GM18868 (cell line): ENCODE results near the gene BDNF.

Experiments
- ATAC-seq: cut with Tn5 transposase; IDR thresholded peaks from one replicate; pipeline ENCODE4 v1.9.1; 2021; ENCODE audit warnings: mild to moderate bottlenecking, moderate library complexity; ENCODE audit not compliant: unreplicated experiment

BDNF gene

DNA sequence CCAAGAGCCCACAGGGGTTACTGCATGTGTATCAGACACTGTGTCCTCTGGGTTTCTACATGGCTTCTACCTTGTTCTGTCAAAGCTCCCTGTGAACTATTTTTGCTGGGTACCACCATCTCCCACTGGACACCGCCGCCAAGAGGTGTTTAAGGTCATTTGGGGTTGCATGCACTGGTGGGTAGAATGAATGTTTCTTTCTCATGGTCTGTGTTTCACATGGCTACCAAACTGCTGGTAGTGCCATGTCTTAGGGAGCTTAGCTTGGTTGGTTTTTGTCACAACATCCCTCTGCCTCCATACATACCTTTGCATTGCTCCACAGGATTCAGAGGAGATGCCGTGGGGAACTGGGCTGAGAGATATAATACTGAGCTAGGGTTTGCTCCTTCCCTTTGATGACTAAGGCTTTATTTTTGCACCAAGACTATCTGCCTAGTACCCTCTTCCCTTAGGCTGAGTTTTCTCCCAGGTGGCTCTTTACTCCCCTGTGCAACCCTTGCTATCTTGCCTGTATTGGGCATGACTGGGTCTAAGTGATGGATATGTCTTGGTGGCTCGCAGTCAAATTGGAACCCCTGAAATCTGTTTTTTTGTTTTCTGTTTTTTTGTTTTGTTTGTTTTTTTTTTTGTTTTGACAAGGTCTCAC, 73.2 kb downstream of the BDNF start:
- ATAC-seq = no peak

DNA sequence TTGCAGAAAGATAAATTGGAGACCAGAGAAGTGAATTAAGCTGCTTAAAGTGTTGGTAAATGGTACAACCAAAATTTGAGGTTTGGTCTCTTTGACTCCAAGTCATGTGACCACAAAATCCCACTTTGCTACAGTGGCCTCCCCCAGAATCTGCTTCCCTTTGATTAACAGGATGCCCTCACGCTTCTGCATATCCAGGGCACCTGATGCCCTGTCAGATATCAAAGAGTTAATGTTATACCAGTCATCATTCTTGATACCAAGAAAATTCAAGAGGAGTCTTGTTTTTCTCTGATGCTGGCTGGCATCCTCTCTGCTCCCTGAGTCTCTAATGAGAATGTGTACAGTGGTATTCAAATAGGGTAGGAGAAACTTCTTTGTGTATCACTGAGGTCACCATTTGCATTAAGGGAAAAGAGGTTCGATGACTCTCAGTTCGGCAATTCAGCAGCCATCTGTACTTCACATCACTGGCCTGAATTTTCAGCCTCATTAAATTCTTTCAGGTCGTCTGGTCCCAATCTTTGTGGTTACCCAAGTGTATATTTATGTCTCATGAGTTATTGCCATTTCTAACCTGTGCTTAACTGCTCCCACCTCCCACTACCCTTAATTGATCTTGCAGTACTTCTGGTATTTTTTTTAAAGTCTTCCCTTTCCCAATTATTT, 73.9 kb downstream of the BDNF start:
- ATAC-seq = no peak

DNA sequence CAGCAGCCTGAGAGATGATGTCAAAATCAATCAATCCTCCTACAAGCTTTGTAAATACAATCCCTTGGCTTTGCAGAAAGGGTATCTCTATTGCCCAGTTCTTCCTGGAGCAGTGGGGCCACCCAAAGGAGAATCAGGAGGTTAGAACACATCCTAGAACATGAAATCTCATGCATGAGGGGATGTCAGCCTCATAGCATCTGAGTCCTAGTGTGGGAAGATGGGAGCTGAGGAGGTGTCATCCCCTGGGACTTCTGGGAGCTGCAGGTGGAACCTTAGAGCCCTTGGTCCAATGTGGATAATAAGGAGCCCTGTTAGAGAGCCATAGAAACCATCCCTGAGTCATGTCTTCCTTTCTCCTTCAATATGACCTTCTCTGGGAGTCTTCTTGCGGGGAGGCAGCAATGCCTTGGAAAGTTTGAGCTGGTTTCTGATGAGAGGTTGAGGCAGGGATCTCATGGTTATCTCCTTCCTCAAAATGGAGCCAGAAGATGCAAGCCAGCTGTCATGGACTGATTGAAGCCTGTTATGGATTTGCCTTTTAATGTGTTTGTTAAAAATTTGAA, 74.8 kb downstream of the BDNF start:
- no peak for ATAC-seq

DNA sequence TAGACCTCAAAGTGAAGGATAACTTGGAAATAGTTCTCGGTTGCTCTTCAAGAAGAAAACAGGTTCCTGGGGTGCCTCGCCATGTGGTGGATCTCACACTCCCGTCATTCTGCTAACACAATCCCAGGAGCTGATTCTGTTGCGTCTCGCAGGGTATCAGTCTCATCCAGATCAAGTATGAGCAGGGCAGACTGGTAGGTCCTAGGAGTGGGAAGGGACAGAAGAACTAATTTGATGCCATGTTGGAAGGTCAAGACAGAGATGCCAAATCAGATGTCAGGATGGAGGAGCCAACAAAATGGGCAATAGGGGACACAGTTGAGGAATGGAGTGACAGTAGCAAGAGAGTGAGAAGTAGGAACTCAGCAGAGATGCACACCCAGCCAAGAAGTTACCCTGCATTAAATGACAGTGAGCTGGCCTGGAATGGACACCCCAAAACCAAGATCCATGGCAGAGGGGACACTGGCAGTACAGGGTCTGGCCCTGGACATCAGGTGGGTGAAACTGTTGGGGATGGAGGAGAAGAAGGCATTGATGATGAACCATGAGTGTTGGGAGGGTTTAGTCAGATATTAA, 76.2 kb downstream of the BDNF start:
- ATAC-seq = no peak

DNA sequence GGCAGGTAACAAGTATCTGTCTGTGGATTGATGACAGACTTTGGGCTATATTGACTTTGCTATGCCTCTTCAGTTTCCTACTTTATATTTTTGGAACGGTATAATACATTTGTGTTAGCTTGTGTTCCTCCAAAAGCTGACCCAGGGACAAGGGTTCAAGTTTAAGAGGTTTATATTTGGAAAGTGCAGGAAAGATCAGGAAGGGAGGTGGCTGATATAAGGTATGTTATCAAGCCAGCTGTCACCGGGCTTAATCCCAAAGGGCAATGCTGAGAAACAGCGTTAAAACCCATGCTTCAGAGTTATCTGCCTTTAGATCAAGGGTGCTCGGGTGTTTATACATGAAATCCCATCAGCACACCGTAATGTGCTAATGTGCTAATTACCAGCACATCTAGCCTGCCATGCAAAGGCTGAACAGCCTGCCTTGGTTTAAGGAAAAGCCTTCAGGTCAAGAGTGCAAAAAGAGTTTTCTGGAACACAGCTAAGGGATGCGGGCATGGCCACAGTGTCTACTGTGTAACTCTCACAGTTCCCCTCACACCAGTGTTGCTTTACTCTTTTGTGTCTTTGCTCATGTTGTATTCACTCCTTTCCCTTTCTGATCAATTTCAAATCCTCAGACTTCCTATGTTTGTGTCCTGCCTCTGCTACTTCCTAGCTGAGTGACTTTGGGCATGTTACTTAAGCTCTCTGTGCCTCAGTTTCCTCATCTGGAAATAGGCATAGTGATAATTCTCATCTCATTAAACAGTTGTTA, 77.5 kb downstream of the BDNF start:
- no peak for ATAC-seq

DNA sequence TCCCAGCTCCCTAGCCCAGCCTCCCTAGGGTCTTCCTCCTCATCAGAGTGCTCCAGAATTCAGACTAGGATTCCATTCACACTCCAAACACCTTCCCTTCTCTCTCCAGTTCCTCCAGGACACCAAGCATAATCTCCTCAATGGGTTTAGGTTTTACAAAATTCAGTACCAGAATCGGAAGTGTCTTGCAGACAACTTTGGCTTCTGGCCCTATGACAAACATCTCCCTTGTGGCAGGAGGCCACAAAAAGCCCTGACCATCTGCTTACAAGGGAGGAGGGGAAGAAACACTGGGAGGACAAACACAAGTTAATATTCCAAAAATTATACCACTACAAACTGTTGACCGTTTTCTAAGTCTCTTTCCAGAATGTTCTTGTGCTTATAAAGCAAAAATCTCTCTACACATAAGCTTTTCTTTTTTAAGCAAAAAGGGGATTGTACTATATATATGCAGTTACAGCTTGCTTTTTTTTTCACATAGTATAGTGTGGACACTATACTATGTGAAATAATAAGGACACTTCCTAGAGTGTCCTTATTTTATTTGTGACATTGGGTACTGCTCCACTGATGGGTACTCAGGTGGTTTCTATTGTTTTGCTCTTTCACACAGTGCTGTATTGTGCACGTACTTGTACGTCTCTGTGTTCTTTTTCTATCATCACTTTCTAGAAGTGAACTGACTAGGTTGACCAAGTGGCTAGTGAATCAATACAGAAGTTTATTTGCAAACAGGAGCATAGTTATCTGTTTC, 78.7 kb downstream of the BDNF start:
- no peak for ATAC-seq

DNA sequence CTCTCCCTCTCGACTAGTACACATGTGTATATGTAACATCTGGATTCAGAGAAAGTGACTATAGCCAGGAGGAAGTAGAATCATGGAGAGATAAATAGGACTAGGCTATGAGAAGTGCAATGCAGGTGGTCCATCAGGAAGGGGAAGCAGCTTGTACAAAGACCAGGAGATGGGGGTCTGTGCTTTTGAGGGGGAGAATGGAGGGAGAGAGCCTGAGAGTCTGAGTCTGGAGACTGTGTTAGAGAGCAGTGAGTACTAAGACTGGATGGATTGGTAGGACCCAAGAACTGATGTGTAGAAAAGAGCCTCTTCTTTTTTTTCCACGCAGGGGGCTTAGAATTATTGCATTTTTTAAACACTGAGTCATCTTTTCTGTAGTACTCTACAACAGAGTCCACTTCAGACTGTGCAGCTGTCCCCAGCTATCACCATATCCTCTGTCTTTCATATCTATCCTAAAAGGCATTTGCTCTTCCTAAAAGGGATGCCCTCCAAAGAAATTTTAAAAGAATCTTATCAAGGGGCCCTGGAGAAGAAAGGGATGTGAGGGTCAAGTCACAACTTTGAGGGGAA, 80.4 kb downstream of the BDNF start:
- ATAC-seq = no peak

DNA sequence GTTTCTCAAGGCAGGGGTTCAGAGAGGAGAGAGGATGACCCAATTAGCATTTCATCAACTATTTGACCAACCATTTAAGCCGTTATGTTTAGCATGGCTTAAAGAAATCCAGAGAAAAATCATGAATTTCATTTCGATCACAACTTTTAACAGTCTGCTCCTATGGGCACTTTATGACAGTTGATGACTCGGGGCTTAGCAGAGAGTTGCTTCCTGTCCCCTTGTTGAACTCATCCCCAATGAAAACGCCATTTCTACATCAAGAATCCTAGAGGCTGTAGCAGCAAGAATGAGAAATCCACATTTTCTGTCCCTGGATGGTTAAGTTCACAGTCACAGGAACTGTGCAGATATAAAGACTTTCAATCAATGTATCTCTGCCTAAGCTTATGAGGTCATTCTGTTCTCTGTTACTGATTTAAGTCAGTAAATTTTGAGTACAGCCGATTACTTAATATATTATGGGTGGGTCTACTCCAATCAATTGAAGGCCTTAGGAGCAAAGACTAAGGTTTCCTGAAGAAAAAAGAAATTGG, 81.1 kb downstream of the BDNF start:
- no peak for ATAC-seq

DNA sequence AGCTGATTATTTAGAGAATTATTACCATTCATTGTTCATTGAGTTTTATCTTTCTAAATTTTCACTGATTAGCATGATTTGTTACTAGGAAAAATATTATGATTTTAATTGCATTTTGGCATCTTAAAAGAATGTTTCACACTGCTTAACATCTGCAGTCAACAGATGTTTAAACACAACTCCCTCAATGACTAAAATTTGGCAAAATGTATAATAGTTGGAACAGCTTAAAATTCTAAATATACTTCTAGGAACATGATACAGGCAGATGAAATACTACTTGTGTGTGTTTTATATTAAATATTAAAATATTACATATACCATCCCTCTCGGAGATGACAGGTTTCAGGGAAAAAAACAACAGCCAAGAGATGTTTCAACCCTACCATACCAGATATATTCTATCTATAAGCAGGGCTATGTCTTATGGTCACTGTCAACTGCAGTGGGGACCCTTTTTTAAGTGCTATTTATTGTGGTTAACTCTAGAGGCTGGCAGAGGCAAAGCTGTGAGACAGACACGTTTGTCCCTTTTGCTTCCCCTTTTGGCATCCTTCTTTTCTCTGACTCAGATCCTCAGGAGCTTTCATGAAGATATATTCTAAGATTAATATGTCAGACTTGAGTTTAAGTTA, 81.9 kb downstream of the BDNF start:
- no peak for ATAC-seq

DNA sequence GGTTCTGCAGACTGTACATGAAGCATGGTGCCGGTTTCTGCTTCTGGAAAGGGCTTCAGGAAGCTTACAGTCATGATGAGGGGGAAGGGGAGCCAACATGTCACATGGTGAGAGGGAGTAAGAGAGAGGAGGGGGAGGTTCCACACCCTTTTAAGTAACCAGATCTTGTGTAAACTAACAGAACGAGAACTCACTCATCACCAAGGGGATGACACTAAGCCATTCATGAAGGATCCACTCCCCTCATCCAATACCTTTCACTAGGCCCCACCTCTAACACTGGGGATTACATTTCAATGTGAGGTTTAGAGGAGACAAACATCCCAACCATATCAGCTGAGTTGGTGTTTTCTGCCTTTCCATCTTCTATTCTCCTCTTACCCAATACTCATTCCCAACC, 83.5 kb downstream of the BDNF start:
- ATAC-seq = no peak

DNA sequence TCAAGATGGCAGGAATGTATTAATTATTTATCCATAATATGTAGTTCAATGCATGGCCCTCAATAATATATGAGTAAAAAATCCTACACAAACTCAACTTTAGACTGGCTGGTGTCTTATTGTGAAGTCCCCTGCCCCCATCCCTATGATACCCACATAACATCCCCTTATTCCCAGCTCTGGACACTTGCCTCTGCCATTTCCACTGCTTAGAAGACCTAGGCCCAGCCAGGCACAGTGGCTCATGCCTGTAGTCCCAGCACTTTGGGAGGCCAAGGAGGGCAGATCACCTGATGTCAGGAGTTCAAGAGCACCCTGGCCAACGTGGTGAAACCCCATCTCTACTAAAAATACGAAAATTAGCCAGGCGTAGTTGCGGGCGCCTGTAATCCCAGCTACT, 84.4 kb downstream of the BDNF start:
- no peak for ATAC-seq

DNA sequence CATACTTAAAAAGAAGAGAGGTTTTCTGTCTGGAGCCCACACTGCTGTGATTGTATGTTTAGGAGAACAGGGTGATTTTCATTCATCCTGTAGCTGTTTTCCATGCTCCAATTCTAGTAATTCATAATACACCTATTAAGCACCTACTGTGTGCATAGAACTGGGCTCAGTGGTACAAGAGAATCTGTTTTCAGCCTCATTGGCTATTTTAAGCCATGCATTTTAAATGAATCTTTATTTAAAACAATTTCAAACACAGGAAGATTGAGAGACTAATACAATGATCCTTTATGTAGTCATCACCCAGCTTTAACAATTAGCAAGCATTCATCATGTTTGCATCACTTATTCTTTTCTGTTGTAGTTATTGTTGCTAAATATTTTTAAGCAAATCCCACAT, 86.2 kb downstream of the BDNF start:
- ATAC-seq = no peak

DNA sequence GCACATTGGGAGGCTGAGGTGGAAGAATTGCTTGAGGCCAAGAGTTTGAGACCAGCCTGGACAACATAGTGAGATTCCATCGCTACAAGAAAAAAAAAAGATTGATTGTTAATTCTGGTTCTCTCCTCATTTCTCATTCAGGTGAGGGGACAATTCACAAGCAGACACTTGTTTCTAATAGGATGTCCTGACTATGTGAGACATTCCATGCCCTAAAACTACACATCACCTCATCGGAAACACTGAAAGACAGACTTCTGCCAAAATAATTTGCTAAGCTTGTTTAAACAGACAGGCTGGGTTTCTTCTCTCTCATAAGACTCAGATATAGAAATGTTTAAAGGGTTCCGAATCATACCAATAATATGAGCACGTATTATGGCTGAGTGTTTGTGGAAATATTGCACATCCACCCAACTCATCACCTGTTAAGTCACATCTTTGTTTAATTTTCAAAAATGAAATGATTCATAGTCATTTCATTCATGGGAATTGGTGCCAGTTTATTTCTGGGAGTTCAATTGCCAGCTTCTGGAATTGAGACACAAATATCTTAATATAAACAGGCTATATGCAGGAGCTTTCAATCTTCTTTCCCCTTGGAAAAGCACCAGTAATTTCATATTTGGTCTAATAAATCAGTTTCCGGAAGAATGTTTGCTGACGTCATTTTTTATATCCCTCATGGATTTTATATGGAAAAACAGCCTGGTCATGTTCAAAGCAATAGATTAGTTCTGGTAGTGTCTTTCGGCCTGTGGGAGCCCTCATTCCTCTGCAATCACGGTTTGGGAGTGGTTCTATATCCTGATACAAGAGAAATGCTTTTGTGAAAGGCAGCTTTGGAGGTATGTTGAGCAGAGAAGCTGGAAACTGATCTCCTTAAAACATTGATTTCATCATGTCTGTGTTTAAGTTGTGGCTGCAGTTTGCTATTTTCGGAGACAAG, 87.0 kb downstream of the BDNF start:
- ATAC-seq = no peak

DNA sequence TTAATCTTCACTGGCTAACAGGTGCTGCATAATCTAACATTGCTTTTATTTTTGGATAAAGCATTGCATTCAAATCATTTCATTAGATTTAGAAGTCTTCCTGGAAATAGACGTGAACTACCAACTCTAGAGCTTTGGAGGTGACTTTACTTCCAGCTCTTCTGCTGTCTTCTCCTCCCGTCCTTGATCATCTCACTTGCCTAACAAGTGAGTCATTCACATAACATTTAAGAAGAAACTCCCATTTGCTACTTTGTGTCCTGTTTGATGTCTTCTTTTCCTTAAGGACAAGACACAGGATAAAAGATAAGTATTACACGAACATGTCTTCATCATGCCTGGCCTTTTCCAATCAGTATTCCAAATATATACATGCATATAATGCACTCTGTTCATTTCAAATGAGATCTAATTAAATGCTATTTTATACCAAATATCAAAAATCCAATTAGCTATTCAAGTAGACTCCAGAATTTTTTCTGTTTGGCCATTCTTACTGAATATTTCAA, 88.3 kb downstream of the BDNF start:
- no peak for ATAC-seq

DNA sequence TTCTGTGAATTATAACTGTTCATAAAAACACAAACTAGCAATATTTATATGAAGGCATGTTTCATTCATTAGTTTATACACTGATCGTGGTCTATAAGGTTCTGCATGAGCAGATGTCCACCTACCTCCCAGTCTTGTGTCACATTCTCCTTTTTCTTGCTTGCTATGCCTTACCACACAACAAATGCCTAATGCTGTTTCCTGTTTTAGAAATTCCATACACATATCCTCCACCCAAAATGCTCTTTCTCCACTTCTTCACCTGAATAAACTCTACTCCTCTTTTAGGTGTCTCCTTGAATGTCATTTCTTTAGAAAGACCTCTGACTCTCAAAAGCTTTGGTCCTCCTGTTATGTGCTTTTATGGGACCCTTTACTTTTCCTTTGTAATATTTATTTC, 88.9 kb downstream of the BDNF start:
- ATAC-seq = no peak

DNA sequence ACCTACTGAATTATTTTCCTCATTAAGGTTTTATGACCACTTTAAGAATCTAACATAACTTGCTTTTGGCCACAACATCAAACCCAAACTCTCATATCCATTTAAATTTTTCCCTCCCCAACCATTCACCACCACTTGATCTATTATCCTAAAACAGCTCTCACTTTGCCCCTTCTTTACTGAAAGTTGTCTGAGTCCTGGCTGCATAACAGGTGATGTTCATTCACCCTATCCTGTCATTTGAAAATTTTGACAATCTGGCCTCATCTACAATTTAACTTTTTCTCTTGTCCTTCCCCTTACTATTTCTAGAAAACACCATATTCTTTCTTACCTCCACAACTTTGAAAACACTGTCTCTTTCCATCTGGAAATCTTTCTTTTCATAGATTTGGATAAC, 89.3 kb downstream of the BDNF start:
- no peak for ATAC-seq

DNA sequence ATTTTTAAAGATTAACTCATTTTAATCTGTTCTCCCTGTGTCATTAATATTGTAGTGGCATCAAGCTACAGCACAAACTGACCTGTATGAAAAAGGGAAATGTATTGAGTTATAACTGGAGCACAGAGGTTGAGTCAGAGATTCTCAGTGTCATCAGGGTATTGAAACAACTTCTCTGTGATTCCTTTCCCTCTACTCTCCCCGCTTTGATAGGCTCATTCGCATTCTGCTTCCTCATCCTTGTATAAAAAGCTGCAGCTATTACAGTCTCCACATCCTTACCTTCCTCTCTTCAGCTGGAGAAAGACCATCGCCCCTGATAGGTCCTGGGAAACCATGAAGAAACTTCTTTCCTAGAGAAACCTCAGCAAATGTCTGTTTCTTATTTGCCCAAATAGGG, 90.0 kb downstream of the BDNF start:
- no peak for ATAC-seq

DNA sequence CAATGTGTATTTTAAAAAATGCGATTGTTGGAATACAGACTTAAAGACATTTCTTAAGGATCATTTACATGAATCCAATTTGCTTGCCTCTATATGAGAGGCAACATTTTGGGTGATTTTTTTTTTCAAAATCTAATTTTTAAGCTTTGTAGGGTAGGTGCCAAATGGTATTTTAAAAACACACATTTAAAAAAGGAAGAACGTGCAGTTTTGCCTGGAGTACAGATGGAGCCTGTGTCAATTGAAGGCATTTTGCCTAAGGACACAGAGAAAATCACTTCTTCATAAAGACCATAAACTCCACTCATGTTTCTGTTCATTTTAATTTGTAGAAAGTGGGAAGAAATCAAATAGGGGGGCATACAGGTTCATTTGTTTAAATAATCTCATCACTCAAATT, 91.3 kb downstream of the BDNF start:
- no peak for ATAC-seq
